ENCODE measurements around the gene GRAMD1A.
"Not testable (repeated sequence)": the region's sequence is repeated elsewhere in the genome, so short reads cannot be mapped to it uniquely, and the experiment has no call there.

GRAMD1A gene

DNA sequence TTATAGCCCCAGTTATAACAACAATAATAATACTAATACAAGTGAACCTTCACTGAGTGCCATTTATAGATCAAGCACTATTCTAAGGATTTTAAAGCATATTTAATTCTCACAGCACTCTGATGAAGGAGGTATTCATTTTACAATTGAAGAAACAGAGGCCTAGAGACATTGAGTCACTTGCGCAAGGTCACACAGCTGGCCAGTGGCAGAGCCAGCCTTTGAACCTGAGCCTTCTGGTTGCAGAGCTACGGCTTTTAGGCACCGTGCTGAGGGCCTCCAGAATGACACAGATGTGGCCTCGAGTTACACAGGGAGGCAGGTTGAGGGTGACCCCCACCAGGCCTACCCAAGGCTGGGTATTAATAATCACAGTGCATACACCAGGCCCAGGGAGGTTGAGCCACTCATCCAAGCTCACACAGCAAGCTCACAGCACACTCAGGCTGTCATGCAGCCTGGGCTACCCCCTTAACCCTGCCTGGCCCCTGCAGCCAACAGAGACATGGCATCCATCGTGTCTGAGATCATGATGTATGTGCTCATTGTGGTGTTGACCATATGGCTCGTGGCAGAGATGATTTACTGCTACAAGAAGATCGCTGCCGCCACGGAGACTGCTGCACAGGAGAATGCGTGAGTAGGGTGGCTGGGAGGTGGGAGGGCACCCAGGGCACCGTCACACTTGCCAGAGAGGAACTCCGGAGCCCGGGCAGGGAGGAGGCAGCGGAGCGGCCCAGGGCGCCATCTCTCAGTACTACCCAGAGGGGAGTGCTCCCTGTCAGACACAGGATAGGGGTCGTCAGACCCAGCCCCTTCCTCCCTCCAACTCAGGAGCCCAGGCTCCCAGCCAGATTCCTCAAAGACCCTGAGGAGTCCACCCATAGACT is 38.7 kb downstream of the GRAMD1A start:
- DNase-seq, result no peak

- DNase-seq, result no peak
Observed at GRCh38 chr19:35039881-35040825, 40.0 kb downstream of the GRAMD1A start.

GRCh38 chr19:35040826-35041547 is 40.9 kb downstream of the GRAMD1A start:
- peak; percentile 33 to 66 for DNase-seq

- no peak for DNase-seq
Observed at GRCh38 chr19:35041548-35042055, 41.5 kb downstream of the GRAMD1A start, which contains the start of gene HPN. Gene HPN, plus strand, starts transcription at chr19:35041721. Its CDS starts 786 bp downstream, at chr19:35042507.

DNA sequence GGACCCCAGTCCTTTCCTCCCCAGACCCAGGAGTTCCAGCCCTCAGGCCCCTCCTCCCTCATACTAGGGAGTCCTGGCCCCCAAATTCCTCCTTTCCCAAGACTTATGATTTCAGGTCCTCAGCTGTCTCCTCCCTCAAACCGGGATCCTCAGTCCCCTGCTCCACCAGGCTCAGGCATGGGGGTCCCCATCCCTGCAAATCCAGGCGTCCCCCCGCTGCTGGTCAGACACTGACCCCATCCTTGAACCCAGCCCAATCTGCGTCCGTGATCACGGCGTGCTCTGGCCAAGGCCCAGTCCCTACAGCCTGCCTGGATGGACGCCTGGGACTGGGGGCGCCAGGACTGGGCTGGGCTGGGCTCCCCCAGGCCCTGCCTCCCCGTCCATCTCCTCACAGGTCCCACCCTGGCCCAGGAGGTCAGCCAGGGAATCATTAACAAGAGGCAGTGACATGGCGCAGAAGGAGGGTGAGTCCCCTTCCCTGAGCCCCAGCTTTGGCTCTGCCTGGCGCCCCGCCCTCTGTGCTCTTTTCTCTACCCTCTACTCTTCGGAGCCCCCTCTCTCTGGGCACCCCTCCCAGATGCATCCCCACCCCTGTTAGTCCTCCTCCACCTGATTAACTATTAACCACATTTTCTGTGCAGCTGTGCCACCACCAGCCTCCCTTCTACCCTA is 42.1 kb downstream of the GRAMD1A start:
- DNase-seq, result no peak

DNA sequence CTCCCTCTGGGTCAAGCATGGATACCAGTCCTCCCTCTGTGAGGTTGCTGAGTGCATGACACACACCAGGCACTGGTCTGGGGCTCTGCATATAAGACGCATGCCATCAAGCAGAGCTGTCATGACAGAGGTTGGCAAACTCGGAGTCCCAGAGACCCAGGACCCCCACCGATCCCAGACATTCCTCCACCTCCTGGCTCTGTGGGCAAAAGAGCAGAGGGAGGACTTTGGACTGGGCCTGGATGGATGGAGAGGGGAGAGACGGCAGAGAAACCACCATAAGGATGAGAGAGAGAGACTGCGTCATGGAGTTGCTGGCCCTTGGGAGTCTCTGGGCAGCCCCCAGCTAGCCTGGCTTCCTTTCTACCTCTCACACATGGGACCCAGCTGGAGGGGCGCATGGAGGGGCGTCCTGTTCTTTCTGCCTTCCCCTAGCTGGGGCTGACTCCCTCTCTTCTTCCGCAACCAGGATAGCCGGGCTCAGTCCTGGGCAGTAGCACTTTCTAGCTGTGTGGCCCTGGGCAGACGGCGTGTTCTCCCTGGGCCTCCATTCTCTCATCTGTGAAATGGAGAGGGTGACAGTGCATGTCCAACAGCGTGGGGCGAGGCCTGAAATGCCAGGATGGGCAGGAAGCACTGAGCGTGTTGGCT is 43.0 kb downstream of the GRAMD1A start:
- no peak for DNase-seq

DNA sequence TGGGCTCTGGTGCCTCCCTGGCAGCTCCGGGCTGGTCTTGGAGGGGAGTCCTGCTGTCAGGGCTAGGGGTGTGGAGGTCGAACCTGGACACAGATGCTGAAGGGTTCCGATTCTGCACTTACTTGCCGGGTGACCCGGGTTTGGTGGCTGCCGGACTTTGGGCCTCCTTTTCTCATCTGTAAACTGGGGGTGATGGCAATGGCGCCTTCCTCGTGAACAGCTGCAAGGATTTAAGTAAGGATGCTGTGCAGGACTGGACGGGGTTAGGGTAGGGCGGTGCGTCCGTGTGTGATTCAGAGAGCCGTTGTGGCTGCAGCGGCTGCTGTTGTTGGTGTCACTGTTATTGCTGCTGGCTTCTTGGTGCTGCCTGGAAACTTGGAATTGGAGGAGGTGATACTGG is 43.8 kb downstream of the GRAMD1A start:
- DNase-seq, result no peak

DNA sequence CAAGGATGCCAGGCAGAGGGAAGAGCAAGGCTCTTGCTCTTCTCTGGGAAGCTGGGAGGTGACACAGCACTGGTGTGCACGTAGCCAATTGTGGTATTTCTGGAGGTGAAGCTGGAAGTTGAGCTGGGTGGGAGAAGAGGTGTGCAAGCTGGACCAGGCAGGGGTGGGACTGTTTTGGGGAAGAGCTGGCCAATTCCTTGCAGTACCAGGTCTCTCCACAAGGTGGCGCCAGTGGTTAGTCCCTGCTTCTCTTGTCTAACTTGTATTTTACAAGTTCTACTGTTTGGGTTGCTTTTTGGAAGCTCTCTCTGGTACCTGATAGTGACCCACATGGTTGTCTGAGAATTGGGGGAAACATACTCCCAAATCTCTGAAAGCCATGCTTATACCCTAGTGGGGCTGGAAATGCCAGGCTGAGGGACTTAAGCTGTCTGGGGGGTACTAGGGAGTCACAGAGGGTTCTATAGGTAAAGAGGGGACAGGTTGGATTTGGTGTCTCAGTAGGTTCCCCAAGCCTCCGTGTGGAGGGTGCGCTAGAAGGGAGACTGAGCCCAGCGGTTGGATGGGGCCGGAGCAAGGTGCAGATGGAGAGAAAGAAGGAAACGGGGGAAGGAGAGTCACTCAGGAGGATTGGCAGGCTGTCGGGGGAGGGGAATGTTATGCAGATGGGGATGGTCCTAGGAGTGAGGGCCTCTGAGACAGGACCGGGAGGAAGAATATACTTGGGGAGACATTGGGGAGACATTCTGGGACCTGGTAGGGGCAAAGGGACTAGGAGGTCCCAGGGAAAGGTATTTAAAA is 44.4 kb downstream of the GRAMD1A start:
- DNase-seq, result peak in 1 of 2 donors; percentile 60

DNA sequence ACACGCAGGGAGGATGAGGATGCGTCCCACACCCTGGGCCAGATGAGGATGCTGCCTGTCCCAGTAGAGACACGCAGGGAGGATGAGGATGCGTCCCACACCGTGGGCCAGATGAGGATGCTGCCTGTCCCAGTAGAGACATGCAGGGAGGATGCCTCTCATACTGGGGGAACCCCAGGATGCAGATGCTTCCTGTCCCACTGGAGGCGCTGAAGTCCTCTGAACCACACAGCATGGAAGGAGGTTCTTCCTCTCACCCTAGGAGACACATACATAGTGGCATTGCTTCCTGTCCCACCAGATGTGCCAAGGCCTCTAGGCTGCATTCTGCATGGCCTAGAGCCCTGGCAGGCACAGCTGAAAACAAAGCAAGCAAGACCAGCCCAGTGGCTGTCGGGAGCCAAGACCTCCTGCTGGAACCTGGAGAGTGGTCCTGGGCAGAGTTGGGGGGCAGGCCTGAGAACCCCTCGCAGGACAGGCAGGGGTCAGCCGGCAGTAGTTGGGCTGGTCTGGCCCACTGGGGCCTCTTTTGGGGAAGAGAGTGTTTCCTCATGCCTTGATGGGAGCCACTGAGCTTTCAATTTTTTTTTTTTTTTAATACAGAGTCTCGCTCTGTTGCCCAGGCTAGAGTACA is 45.7 kb downstream of the GRAMD1A start:
- DNase-seq, result peak; percentile 33 to 46

DNA sequence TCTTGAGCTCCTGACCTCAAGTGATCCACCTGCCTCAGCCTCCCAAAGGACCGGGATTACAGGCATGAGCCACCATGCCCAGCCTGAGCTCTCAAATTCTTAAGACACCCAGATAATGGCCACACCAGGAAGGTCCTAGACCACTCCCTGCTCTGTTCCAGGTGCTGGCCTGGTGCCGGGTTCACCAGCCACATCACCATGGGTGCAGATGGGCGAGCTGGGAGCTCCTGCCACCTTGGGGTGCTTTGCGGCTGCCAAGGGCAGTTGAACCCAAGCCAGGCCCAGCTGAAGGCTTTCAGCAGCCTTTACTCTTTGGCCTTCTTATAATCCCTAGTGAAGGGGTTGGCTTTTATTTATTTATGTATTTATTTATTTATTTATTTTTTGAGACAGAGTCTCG is 46.3 kb downstream of the GRAMD1A start:
- DNase-seq, result no peak

DNA sequence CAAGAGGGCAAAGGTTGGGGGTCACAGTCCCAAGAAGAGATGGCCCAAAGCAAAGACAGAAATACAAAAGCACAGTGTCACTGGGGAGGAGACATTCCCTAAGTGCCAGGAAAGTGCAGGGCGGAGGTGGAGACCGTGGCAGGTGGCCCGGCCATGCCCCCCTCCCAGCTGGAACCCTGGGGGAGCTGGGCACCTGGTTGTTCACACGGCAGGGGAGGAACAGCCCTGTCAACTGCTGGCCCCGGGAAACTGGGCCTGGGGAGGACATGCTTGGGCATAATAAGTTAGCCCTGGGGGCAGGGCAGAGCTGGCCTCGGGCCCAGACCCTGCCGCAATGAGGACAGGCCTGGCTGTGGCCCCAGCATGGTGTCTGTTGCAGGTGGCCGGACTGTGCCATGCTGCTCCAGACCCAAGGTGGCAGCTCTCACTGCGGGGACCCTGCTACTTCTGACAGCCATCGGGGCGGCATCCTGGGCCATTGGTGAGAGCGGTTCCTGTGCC is 48.8 kb downstream of the GRAMD1A start:
- peak; percentile 47 to 78 for DNase-seq

DNA sequence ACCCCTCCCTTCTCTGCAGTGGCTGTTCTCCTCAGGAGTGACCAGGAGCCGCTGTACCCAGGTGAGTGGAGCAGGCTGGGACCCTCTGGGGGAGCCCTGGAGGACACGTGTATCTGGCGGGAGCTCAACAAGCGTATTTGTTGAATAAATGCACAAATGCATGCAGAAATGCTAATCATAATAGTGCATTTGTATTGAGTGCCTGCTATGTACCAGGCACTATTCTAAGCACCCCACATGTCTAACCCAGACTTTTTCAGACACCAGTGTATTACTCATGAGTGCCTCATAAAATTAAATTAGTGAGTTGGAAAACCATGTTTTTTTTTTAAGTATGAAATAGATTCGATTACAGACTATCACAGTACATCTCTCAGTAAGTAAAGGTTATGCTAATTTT is 49.3 kb downstream of the GRAMD1A start:
- peak in 1 of 2 donors; percentile 44 for DNase-seq

GRCh38 chr19:35050662-35051061 is 50.5 kb downstream of the GRAMD1A start:
- not testable (repeated sequence) for DNase-seq

- DNase-seq, result not testable (repeated sequence)
Observed at GRCh38 chr19:35051268-35051667, 51.1 kb downstream of the GRAMD1A start.

GRCh38 chr19:35051796-35052195 is 51.7 kb downstream of the GRAMD1A start:
- DNase-seq, result no peak

- DNase-seq, result no peak
Observed at GRCh38 chr19:35052599-35053190, 52.6 kb downstream of the GRAMD1A start.

DNA sequence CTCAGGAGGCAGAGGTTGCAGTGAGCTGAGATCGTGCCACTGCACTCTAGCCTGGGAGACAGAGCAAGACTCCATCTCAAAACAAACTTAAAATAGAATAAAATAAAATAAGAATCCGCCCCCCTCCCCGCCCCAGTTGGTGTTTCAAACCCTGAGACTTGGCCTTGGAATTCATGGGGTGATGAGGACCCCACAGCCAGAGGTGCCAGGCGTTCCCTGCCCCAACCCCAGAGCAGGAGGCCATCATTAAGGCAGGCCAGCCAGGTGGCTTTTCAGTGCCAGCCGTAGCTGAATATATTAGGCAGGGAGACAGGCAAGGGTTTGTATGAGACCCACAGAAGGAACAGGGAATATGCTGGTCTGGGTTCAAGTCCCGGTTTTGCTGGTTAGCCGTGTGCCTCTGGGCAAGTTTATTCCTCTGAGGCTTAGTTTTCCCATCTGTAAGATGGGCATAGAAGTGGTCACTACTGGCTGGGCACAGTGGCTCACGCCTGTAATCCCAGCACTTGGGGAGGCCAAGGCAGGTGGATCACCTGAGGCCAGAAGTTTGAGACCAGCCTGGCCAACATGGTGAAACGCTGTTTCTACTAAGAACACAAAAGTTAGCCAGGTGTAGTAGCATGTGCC is 53.7 kb downstream of the GRAMD1A start:
- no peak for DNase-seq

DNA sequence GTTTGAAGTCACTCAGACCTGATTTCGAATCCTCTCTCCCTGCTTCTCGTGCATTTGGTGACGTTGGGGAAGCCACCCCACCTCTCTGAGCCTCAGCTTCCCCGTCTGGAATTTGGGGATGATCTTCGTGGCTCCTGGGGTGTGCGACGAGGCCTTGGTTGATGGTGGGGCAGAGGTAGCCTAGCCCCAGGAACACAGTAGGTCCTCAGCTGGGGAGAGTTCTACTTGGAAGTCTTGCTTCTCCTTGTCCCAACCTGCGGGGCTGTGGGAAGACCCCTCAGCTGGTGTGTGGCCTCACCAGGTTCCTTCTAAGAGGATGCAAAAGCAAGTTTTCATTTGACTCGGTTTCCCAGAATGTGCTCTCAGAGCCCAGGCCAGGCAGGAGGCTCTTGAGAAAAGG is 54.5 kb downstream of the GRAMD1A start:
- DNase-seq, result no peak

GRCh38 chr19:35055715-35056179 is 55.6 kb downstream of the GRAMD1A start:
- DNase-seq, result no peak
